Stomach (tissue), 4 donors: Measurements from ENCODE around the gene PLCH2.

Source experiments
- CTCF ChIP-seq, 7 experiments: fragments of 450-650 bp in 4 of 7; fragments of 200-600 bp in 3 of 7; sonication (generic) in 3 of 7; IDR thresholded peaks; one replicate each; pipeline ENCODE4 v1.5.1; 2016 to 2019; ENCODE audit warnings: antibody characterized with exemption in 7 of 7, control low read depth in 2 of 7, mild to moderate bottlenecking in 1 of 7
- EP300 ChIP-seq: sonication (generic); formaldehyde crosslinking; IDR thresholded peaks from one replicate; pipeline ENCODE4 v1.6.1; 2017; ENCODE audit warnings: antibody characterized with exemption
- POLR2A ChIP-seq, 4 donors: fragments of 450-650 bp; IDR thresholded peaks; one replicate each; pipeline ENCODE4 v1.6.1; 2016; ENCODE audit warnings: antibody characterized with exemption in 4 of 4, control low read depth in 2 of 4, mild to moderate bottlenecking in 1 of 4, moderate library complexity in 1 of 4
- POLR2AphosphoS5 ChIP-seq, 3 donors: sonication (generic); formaldehyde crosslinking; IDR thresholded peaks; one replicate each; pipeline ENCODE4 v1.6.1; 2016; ENCODE audit warnings: antibody characterized with exemption in 3 of 3

GRCh38 chr1:2458687-2459086 is 17.4 kb upstream of the PLCH2 start:
- TF ChIP-seq CTCF (IDR thresholded peaks at IDR 0.05) (no peak), EP300 (no peak), POLR2A (IDR thresholded peaks at IDR 0.05) (no peak), POLR2AphosphoS5 (IDR thresholded peaks at IDR 0.05) (no peak)
